ENCODE measurements around the gene FGGY. TPM values are rescaled to one million over a fixed set of nuclear protein-coding genes. Genes with fewer than 3 reads are reported as not detected.

Gene FGGY
- total RNA-seq, 4 donors from 2014 or later, result 24.9 to 35.9 (median 30.5) TPM

DNA sequence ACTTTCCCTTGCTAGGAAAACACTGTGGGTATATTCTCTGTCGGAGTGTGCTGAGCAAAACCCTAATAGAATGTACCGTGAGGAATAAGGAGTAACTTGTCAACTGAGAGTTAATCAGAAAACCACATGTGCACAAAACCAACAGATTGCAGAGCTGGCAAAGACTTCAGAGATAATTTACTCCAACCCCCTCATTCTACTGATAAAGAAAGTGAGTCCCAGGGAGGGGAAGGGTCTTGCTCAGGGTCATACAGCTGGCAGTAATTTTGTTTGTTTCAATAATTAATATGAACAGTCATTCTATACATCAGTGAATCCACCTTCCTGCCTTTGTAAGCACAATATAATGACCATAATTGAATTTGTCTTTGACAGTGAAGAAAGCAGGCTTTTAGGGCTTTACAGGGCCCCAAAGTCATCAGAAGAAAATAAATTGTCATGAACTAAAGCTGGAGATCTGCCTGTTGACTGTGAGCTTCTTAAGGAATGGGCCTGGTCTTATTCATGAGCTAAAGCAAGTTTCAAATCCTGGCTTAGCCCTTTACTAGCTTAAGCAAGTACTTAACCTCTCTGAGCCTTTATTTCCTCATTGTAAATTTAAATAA is 450.6 kb downstream of the FGGY start:
- TF ChIP-seq, protein P1, sequence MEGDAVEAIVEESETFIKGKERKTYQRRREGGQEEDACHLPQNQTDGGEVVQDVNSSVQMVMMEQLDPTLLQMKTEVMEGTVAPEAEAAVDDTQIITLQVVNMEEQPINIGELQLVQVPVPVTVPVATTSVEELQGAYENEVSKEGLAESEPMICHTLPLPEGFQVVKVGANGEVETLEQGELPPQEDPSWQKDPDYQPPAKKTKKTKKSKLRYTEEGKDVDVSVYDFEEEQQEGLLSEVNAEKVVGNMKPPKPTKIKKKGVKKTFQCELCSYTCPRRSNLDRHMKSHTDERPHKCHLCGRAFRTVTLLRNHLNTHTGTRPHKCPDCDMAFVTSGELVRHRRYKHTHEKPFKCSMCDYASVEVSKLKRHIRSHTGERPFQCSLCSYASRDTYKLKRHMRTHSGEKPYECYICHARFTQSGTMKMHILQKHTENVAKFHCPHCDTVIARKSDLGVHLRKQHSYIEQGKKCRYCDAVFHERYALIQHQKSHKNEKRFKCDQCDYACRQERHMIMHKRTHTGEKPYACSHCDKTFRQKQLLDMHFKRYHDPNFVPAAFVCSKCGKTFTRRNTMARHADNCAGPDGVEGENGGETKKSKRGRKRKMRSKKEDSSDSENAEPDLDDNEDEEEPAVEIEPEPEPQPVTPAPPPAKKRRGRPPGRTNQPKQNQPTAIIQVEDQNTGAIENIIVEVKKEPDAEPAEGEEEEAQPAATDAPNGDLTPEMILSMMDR (IDR thresholded peaks at IDR 0.05 in 4 of 5, conservative IDR thresholded peaks at IDR 0.05 in 1 of 5), result no peak
- TF ChIP-seq POLR2A (IDR thresholded peaks at IDR 0.05), result no peak
- H3K36me3 ChIP-seq, result no peaks in the 10 kb centered on the region
- in situ Hi-C loops (cut with MboI; ENCODE audit: low sequenced_read_pairs in 4 of 4) (no loop called here), intact Hi-C loops (cut with DNase I; ENCODE audit: low total_unique reads) (no loop called here)
- H3K4me1 ChIP-seq, result peaks cover 26 to 27% of the 10 kb centered on the region in 2 donors
- H3K27ac ChIP-seq, result no peak overlapping the region
- DNase-seq (no peak), ATAC-seq (no peak)
- H3K27me3 ChIP-seq, result no peaks in the 10 kb centered on the region
- H3K9me3 ChIP-seq, result no peaks in the 10 kb centered on the region
- no peak overlapping the region for H3K4me3 ChIP-seq

DNA sequence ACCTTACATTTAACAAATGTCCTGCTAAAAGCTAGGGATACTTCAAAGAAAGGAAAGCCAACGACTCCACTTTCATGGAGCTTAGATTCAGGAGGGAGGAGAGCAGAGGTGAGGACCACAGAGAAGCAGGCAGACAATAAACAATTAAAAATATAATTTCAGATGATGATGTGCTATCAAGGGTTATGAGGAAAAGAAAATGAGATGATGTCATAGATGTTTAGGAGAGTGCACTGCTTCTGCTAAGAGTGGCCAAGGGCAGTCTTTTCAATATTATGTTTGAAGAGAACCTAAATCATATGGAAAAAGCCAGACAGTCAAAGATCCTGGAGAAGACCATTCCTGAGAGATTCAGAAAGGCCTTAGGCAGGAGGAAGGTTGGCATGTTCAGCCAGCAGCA is 451.2 kb downstream of the FGGY start:
- intact Hi-C loops (cut with DNase I; ENCODE audit: low total_unique reads), result no loop called here
- Histone ChIP-seq H3K4me1 (peaks cover 20 to 22% of the 10 kb centered on the region in 2 donors), H3K4me3 (no peak overlapping the region), H3K9me3 (no peaks in the 10 kb centered on the region), H3K27ac (no peak overlapping the region), H3K27me3 (no peaks in the 10 kb centered on the region), H3K36me3 (no peaks in the 10 kb centered on the region)
- ATAC-seq (no peak), DNase-seq (no peak)
- in situ Hi-C loops (cut with MboI; ENCODE audit: low sequenced_read_pairs in 4 of 4), result no loop called here
- TF ChIP-seq POLR2A (IDR thresholded peaks at IDR 0.05), result no peak
- TF ChIP-seq, protein P1 (IDR thresholded peaks at IDR 0.05 in 4 of 5, conservative IDR thresholded peaks at IDR 0.05 in 1 of 5), result no peak

DNA sequence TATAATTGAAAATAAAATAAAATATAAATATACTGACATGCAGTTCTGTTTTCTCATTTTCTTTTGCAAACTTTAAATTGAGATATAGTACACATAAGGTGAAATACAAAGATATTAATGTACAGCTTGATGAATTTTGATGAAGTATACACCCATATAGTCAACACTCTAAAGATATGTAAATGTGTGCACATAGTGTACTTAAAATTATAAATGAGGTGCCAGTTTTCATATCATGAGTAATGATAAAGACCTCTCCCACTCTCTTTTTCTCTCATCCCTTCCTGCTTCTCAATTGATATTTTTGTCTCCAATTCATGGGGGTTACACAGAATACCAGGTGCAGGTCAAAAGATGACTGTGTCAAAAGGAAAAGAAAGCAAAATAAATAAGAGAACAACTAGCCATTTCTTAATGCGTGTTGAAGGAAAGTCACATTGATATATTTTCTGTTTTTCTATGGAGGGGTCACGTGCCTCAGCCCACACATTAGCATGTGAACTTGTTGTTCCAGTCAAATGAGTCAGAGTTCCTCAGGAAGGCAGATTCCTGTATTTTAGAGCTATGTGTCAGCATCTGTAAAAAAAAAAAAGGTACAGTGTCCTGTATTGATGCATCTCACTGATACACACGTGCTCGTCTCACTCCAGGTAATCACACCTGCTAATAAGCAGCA is 453.6 kb downstream of the FGGY start:
- ATAC-seq (peak; percentile 58 to 71), DNase-seq (peak in 1 of 2 donors; percentile 24)
- TF ChIP-seq, protein P1 (IDR thresholded peaks at IDR 0.05 in 4 of 5, conservative IDR thresholded peaks at IDR 0.05 in 1 of 5), result no peak
- no peak for TF ChIP-seq POLR2A (IDR thresholded peaks at IDR 0.05)
- Histone ChIP-seq H3K9me3 (no peaks in the 10 kb centered on the region), H3K4me1 (peaks cover 0 to 3% of the 10 kb centered on the region in 2 donors), H3K4me3 (no peak overlapping the region), H3K36me3 (no peaks in the 10 kb centered on the region), H3K27me3 (no peaks in the 10 kb centered on the region), H3K27ac (peak overlapping the region in 1 of 4 donors; percentile 18)
- intact Hi-C loops (cut with DNase I; ENCODE audit: low total_unique reads) (no loop called here), in situ Hi-C loops (cut with MboI; ENCODE audit: low sequenced_read_pairs in 4 of 4) (loop anchor here in 2 of 4 donors (10.0 to 25.0 kb wide), 2 partner anchors 1006 to 1238 kb away; no protein-coding TSS in a partner anchor)

DNA sequence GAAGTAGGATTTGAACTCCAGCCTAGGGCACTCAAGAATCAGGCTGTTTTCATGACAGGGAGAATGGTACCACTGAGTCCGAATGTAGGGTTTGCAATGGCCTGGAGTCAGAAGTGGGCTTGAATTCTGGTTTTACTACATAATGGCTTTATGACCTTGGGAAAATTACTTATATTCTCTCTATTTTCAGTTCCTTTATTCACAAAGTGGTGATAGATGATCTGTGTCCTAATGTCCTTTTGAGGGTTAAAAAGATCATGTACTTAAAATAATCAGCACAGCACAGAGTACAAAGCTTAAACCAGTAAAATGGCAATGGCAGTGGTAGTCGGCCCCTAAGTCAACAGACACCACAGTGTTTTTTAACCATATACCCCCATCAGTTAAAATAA is 454.1 kb downstream of the FGGY start:
- ATAC-seq (no peak), DNase-seq (no peak)
- TF ChIP-seq POLR2A (IDR thresholded peaks at IDR 0.05), result no peak
- TF ChIP-seq, protein P1 (IDR thresholded peaks at IDR 0.05 in 4 of 5, conservative IDR thresholded peaks at IDR 0.05 in 1 of 5), result no peak
- Histone ChIP-seq H3K4me3 (no peak overlapping the region), H3K4me1 (peaks cover 0 to 3% of the 10 kb centered on the region in 2 donors), H3K27me3 (no peaks in the 10 kb centered on the region), H3K9me3 (no peaks in the 10 kb centered on the region), H3K27ac (no peak overlapping the region), H3K36me3 (no peaks in the 10 kb centered on the region)
- in situ Hi-C loops (cut with MboI; ENCODE audit: low sequenced_read_pairs in 4 of 4), result loop anchor here in 2 of 4 donors (10.0 to 25.0 kb wide), 2 partner anchors 1006 to 1239 kb away; no protein-coding TSS in a partner anchor
- intact Hi-C loops (cut with DNase I; ENCODE audit: low total_unique reads), result no loop called here
